GM20431 (cell line): ENCODE measurements around the gene CMSS1.
"Not testable (repeated sequence)": the region's sequence is repeated elsewhere in the genome, so short reads cannot be mapped to it uniquely, and the experiment has no call there.

ENCODE experiments used
- in situ Hi-C: fragments of 300-500 bp; cut with MseI, MboI; formaldehyde crosslinking; loops from one replicate; pipeline ENCODE4 v1.15.0; 2020; ENCODE audit warnings: low sequenced_read_pairs; ENCODE audit not compliant: unreplicated experiment

The CMSS1 gene

DNA sequence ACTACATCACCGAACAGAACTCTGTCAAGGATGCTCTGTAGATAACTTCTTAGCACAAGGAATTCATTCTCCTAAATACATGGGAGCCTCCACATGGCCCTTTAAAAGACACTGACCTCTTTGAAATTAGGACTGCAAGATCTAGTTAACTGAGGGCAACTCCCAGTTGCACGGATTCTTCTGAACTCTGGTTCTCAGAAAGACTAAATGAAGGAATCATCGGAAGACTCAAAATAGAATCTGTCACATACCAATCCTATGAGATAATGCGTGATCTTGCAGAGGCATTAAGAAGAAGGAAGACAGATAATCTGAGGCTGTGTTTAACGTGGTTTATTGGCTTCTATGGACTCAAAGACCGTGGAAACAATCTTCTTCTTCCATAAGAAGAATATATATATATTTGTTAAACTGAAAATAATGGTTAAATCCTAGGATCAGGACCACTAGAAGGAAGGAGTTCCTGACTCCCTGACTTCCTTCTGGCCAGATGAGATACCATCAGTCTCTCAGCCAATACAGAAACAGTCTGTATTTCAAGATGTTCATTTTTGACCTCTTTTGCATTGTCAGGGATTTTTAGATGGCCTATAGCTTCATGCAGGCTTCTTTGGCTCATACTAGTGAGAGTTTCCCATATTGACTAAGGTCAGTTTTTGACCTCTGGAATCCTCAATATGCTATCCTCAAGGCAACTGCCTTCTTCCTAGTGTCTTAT is 409.2 kb downstream of the CMSS1 start:
- in situ Hi-C loops: no loop called here

- in situ Hi-C loops: no loop called here
These were observed 409.9 kb downstream of the CMSS1 start for GRCh38 chr3:100227511-100227921.

DNA sequence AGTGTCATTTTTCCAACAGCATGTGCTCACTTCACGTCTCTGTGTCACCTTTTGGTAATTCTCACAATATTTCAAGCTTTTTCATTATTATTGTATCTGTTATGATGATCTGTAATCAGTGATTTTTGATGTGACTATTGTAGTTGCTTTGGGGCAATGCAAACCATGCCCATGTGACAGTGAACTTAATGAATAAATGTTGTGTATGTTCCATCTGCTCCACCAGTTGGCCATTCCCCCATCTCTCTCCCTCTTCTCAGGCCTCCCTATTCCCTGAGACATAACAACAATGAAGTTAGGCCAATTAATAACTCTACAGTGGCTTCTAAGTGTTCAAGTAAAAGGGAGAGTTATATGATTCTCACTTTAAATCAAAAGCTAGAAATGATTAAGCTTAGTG is 410.6 kb downstream of the CMSS1 start:
- in situ Hi-C loops: no loop called here

GRCh38 chr3:100229188-100229587 is 411.5 kb downstream of the CMSS1 start:
- in situ Hi-C loops: not testable (repeated sequence)

- in situ Hi-C loops: no loop called here
These were observed 413.0 kb downstream of the CMSS1 start for GRCh38 chr3:100230710-100231109.
